ENCODE measurements around the gene VSTM2L. TPM values are rescaled to one million over a fixed set of nuclear protein-coding genes. Genes with fewer than 3 reads are reported as not detected.

VSTM2L gene
- total and polyA plus RNA-seq, 9 of the 15 experiments (the other 6 are each of a cell fraction or from before 2014, with no cell fraction given) = not detected

GRCh38 chr20:37890643-37891042 lies 12.3 kb upstream of the VSTM2L start:
- peaks cover 11% of the 10 kb centered on the region; the same call in 1 of the 2 replicates for H4K20me1 ChIP-seq (replicated peaks; ENCODE audit: control insufficient read depth, insufficient read depth, low read length)
- intact Hi-C loops (cut with micrococcal nuclease) = loop anchor here (10.0 kb wide), 1 partner anchor 236 kb away; no protein-coding TSS in a partner anchor
- peaks cover 15 to 76% of the 10 kb centered on the region in 2 experiments for H3K27me3 ChIP-seq (ENCODE audit: control insufficient read depth in 2 of 2, insufficient read depth in 2 of 2, low read length in 2 of 2)
- H3K9me1 ChIP-seq (ENCODE audit: control insufficient read depth, insufficient read depth, low read length) = no peaks in the 10 kb centered on the region
- H3K4me2 ChIP-seq (ENCODE audit: insufficient read depth, low read length) = no peak overlapping the region
- H3K4me1 ChIP-seq (replicated peaks in 1 of 2; ENCODE audit: control insufficient read depth in 2 of 2, insufficient read depth in 2 of 2, low read length in 2 of 2) = peaks cover 0 to 4% of the 10 kb centered on the region in 2 experiments; a peak in 2 of 5 replicates
- ChIA-PET POLR2A (interaction anchor here (0.6 to 0.7 kb wide), 2 partner anchors 52 to 139 kb away, joined by 3 read pairs; no protein-coding TSS in a partner anchor), CTCF (ENCODE audit: low intra/inter-chr PET ratio) (no interaction called here)
- H3K9ac ChIP-seq (ENCODE audit: insufficient read depth in 1 of 2, low read depth in 2 of 2, low read length in 2 of 2) = no peak overlapping the region
- H3K79me2 ChIP-seq (ENCODE audit: control insufficient read depth, insufficient read depth, low read length) = no peaks in the 10 kb centered on the region
- ATAC-seq (no peak), DNase-seq (ENCODE audit: extremely low read depth in 1 of 4, low spot score in 3 of 4) (no peak), FAIRE-seq (no peak)
- H3K9me3 ChIP-seq (replicated peaks; ENCODE audit: control insufficient read depth, insufficient read depth, low read depth, low read length) = no peaks in the 10 kb centered on the region
- WGBS (ENCODE audit: insufficient coverage, low coverage, missing lambda C conversion rate) = 7% methylated on average over 11 of the region's 13 CpGs
- no peaks in the 10 kb centered on the region for H3K36me3 ChIP-seq (ENCODE audit: control insufficient read depth, insufficient read depth, low read length)
- no peak overlapping the region for H3K4me3 ChIP-seq
- TF ChIP-seq, protein P1, sequence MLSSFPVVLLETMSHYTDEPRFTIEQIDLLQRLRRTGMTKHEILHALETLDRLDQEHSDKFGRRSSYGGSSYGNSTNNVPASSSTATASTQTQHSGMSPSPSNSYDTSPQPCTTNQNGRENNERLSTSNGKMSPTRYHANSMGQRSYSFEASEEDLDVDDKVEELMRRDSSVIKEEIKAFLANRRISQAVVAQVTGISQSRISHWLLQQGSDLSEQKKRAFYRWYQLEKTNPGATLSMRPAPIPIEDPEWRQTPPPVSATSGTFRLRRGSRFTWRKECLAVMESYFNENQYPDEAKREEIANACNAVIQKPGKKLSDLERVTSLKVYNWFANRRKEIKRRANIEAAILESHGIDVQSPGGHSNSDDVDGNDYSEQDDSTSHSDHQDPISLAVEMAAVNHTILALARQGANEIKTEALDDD (IDR thresholded peaks at IDR 0.05) = no peak
- no peak for TF ChIP-seq ZNF584 (CRISPR knock-in tag; IDR thresholded peaks at IDR 0.05; ENCODE audit: low read depth)
- no peak overlapping the region for H2AFZ ChIP-seq (ENCODE audit: low read depth, low read length)
- in situ Hi-C loops (cut with MboI) = loop anchor here (10.0 kb wide), 2 partner anchors 324 to 326 kb away; no protein-coding TSS in a partner anchor
- BruUV-seq (replicated peaks) = no TSS peak
- no peak overlapping the region for H3K27ac ChIP-seq (ENCODE audit: extremely low read depth, low read depth, low read length)

DNA sequence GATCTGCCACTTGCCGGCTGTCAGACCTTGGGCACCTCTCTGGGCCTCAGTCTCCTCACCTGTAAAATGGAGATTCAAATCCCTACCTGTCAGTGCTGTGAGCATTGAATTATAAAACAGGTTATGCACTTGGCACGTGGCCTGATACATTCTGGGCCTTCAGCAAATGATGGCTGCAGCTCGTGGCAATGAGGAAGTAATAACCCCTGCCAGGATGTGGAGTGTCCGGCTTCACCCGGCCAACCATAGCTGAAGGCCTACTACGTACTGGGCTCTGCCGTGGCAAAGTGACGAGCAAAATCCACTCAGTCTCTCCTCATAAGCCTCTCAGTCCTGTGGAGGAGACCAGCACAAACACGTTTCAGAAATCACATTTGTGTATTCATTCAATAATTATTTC lies 10.9 kb upstream of the VSTM2L start:
- H3K4me1 ChIP-seq (replicated peaks in 1 of 2; ENCODE audit: control insufficient read depth in 2 of 2, insufficient read depth in 2 of 2, low read length in 2 of 2) = peaks cover 0 to 3% of the 10 kb centered on the region in 2 experiments; a peak in 2 of 5 replicates
- no peak for DNase-seq (ENCODE audit: extremely low read depth in 1 of 4, low spot score in 3 of 4)
- H3K36me3 ChIP-seq (ENCODE audit: control insufficient read depth, insufficient read depth, low read length) = no peaks in the 10 kb centered on the region
- FAIRE-seq = no peak
- H3K79me2 ChIP-seq (ENCODE audit: control insufficient read depth, insufficient read depth, low read length) = no peaks in the 10 kb centered on the region
- no peak overlapping the region for H3K4me2 ChIP-seq (ENCODE audit: insufficient read depth, low read length)
- no peak for ATAC-seq
- no peaks in the 10 kb centered on the region for H3K9me3 ChIP-seq (replicated peaks; ENCODE audit: control insufficient read depth, insufficient read depth, low read depth, low read length)
- ChIA-PET CTCF (ENCODE audit: low intra/inter-chr PET ratio) (no interaction called here), POLR2A (no interaction called here)
- no peak overlapping the region for H3K9ac ChIP-seq (ENCODE audit: insufficient read depth in 1 of 2, low read depth in 2 of 2, low read length in 2 of 2)
- no peak overlapping the region for H3K27ac ChIP-seq (ENCODE audit: extremely low read depth, low read depth, low read length)
- no peak overlapping the region for H2AFZ ChIP-seq (ENCODE audit: low read depth, low read length)
- WGBS (ENCODE audit: insufficient coverage, low coverage, missing lambda C conversion rate) = 9% methylated on average over 9 of the region's 9 CpGs
- intact Hi-C loops (cut with micrococcal nuclease) (loop anchor here (10.0 kb wide), 1 partner anchor 237 kb away; no protein-coding TSS in a partner anchor), in situ Hi-C loops (cut with MboI) (loop anchor here (10.0 kb wide), 2 partner anchors 323 to 327 kb away; no protein-coding TSS in a partner anchor)
- H4K20me1 ChIP-seq (replicated peaks; ENCODE audit: control insufficient read depth, insufficient read depth, low read length) = peaks cover 11% of the 10 kb centered on the region; the same call in 1 of the 2 replicates
- H3K9me1 ChIP-seq (ENCODE audit: control insufficient read depth, insufficient read depth, low read length) = no peaks in the 10 kb centered on the region
- 0 out of 2 replicates have a peak, but pooled peaks have one; percentile 54 for TF ChIP-seq ZKSCAN1 (IDR thresholded peaks at IDR 0.05; ENCODE audit: low read depth, low read length)
- TF ChIP-seq CHD1 (IDR thresholded peaks at IDR 0.05; ENCODE audit: low read length) = no peak
- TF ChIP-seq KLF13 (tag; IDR thresholded peaks at IDR 0.05; ENCODE audit: borderline replicate concordance, low read depth) = no peak
- no peak for TF ChIP-seq ZNF197 (CRISPR knock-in tag; IDR thresholded peaks at IDR 0.05; ENCODE audit: low read depth)
- H3K4me3 ChIP-seq = no peak overlapping the region
- H3K27me3 ChIP-seq (ENCODE audit: control insufficient read depth in 2 of 2, insufficient read depth in 2 of 2, low read length in 2 of 2) = peaks cover 15 to 64% of the 10 kb centered on the region in 2 experiments; a peak in 4 of 5 replicates
- no TSS peak for BruUV-seq (replicated peaks)

Data from K562 (cell line).